PC-9 (cell line): ENCODE measurements around the gene BCAS3. TPM values are rescaled to one million over a fixed set of nuclear protein-coding genes. Genes with fewer than 3 reads are reported as not detected.

Experiments
- BruUV-seq: library from RNA; stranded (reverse); fragments of 400-500 nt; replicated peaks from 2 replicates; lab custom pipeline; 2021; lab: Mats Ljungman, UMichigan
- CTCF ChIA-PET: fragments of 300-600 bp; sonication (Branson Sonifier 250); formaldehyde crosslinking; loops from one replicate; lab custom pipeline; 2022; ENCODE audit warnings: antibody characterized with exemption; lab: Charles Lee
- POLR2A ChIA-PET: fragments of 300-600 bp; sonication (Branson Sonifier 250); formaldehyde crosslinking; loops from one replicate; lab custom pipeline; 2022; ENCODE audit warnings: antibody characterized with exemption; ENCODE audit not compliant: unreplicated experiment; lab: Charles Lee
- DNase-seq, 2 experiments: peaks; one replicate each; pipeline versions ENCODE4 v3.0.0 to v3.0.0-alpha.2; 2015 to 2022; ENCODE audit warnings: mixed read lengths in 1 of 2
- H2AFZ ChIP-seq: fragments of 200-600 bp; sonication (generic); 2 replicates; pipeline ENCODE4 v1.8.1; 2017; ENCODE audit warnings: antibody characterized with exemption
- H3F3A ChIP-seq: fragments of 200-600 bp; sonication (generic); 2 replicates; pipeline ENCODE4 v1.8.1; 2017; ENCODE audit warnings: antibody characterized with exemption, mild to moderate bottlenecking, low read depth; ENCODE audit not compliant: insufficient read depth
- H3K27ac ChIP-seq: fragments of 200-600 bp; sonication (generic); 2 replicates; pipeline ENCODE4 v1.6.1; 2016; ENCODE audit warnings: mixed run types
- H3K27me3 ChIP-seq: fragments of 200-600 bp; sonication (generic); 2 replicates; pipeline ENCODE4 v1.6.1; 2016; ENCODE audit warnings: low read depth, mixed run types; ENCODE audit not compliant: insufficient read depth
- H3K36me3 ChIP-seq: fragments of 200-600 bp; sonication (generic); 2 replicates; pipeline ENCODE4 v1.6.1; 2016; ENCODE audit warnings: low read depth, mixed run types
- H3K4me1 ChIP-seq: fragments of 200-600 bp; sonication (generic); replicated peaks from 2 replicates; pipeline ENCODE4 v1.6.1; 2016; ENCODE audit warnings: mixed run types; ENCODE audit not compliant: insufficient read depth
- H3K4me2 ChIP-seq: fragments of 200-600 bp; sonication (generic); 2 replicates; pipeline ENCODE4 v1.6.1; 2017; ENCODE audit warnings: mixed run types
- H3K4me3 ChIP-seq: fragments of 200-600 bp; sonication (generic); 2 replicates; pipeline ENCODE4 v1.6.1; 2016; ENCODE audit warnings: mixed run types
- H3K79me2 ChIP-seq: fragments of 200-600 bp; sonication (generic); 2 replicates; pipeline ENCODE4 v1.6.1; 2017; ENCODE audit warnings: low read depth, mixed run types
- H3K9me2 ChIP-seq: fragments of 200-600 bp; sonication (generic); 2 replicates; pipeline ENCODE4 v1.8.1; 2017; ENCODE audit warnings: mild to moderate bottlenecking; ENCODE audit not compliant: insufficient read depth
- H3K9me3 ChIP-seq: fragments of 200-600 bp; sonication (generic); 2 replicates; pipeline ENCODE4 v1.8.1; 2016; ENCODE audit warnings: low read depth; ENCODE audit not compliant: insufficient read depth
- H4K20me1 ChIP-seq: fragments of 200-600 bp; sonication (generic); 2 replicates; pipeline ENCODE4 v1.8.1; 2017; ENCODE audit not compliant: insufficient read depth
- CTCF ChIP-seq: fragments of 200-600 bp; sonication (generic); conservative IDR thresholded peaks from 2 replicates; pipeline ENCODE4 v1.6.1; 2017; ENCODE audit warnings: mixed run types, antibody characterized with exemption, mild to moderate bottlenecking, moderate library complexity
- EZH2 ChIP-seq: fragments of 200-600 bp; sonication (generic); IDR thresholded peaks from 2 replicates; pipeline ENCODE4 v1.8.0; 2017; ENCODE audit warnings: antibody characterized with exemption, low read depth
- intact Hi-C: fragments of 100-400 bp; cut with micrococcal nuclease; formaldehyde crosslinking; loops from one replicate; pipeline ENCODE4 v1.10.0; 2022; ENCODE audit not compliant: unreplicated experiment
- total RNA-seq: library from RNA; stranded (reverse); gene quantifications from 2 replicates; pipeline ENCODE4 v1.2.3, GENCODE V29; 2021

Gene BCAS3
- total RNA-seq, 1 experiment from 2014 or later, result 26.0 TPM

DNA sequence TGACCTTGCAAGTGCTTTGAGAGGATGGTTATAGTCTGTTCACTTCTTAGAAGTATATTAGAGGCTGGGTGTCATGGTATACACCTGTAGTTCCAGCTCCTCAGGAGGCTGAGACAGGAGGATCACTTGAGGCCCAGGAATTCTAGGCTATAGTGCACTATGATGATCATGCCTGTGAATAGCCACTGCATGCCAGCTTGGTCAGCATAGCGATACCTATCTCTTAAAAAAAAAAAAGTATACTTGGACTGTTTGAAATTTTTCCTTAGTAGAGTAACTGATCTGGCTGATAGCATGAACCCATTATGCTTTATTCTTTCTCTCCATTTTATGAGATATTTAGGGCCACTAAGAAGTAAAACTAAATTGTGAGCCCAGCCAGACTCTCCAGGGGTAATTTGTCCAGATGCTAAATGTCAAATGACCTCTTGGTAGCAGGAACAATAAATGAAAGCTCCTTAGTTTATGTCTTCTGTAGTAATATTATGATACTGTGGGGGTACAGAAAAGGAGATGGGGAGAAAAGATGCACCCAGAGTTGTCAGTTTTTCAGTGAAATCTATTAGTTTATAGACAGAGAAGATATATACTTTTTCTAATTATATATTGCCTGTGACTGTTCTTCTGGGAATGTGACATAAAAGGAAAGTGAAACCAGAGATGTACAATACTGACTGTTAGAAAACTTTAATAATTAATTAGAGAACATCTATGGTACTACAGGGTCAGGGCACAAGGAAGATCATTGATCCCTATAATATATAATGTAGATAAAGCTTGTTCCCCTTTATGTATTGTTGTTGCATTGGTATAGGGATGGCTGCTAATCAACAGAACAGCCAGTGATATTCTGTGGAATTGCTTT is 386.7 kb downstream of the BCAS3 start:
- Histone ChIP-seq H3F3A (no peaks in the 10 kb centered on the region), H3K9me2 (no peaks in the 10 kb centered on the region), H3K4me2 (no peak overlapping the region), H3K9me3 (no peaks in the 10 kb centered on the region), H3K79me2 (no peaks in the 10 kb centered on the region), H3K36me3 (no peaks in the 10 kb centered on the region), H3K27me3 (no peaks in the 10 kb centered on the region), H3K4me3 (no peak overlapping the region), H3K27ac (no peak overlapping the region), H4K20me1 (no peaks in the 10 kb centered on the region), H2AFZ (no peak overlapping the region), H3K4me1 (0 out of 2 replicates have a peak, but pooled peaks cover 4% of the 10 kb centered on the region)
- no peak for TF ChIP-seq CTCF
- no peak for TF ChIP-seq EZH2
- no TSS peak for BruUV-seq
- CTCF ChIA-PET, result no interaction called here
- no peak for DNase-seq
- POLR2A ChIA-PET, result no interaction called here
- intact Hi-C loops, result no loop called here

- intact Hi-C loops, result no loop called here
- Histone ChIP-seq H4K20me1 (no peaks in the 10 kb centered on the region), H3K27me3 (no peaks in the 10 kb centered on the region), H3K27ac (no peak overlapping the region), H3K9me2 (no peaks in the 10 kb centered on the region), H3K4me2 (no peak overlapping the region), H3K4me1 (0 out of 2 replicates have a peak, but pooled peaks cover 4% of the 10 kb centered on the region), H3K79me2 (no peaks in the 10 kb centered on the region), H3K4me3 (no peak overlapping the region), H2AFZ (no peak overlapping the region), H3K36me3 (no peaks in the 10 kb centered on the region), H3F3A (no peaks in the 10 kb centered on the region), H3K9me3 (no peaks in the 10 kb centered on the region)
- no peak for DNase-seq
- no TSS peak for BruUV-seq
- POLR2A ChIA-PET, result no interaction called here
- CTCF ChIA-PET, result interaction anchor here (0.6 kb wide), 1 partner anchor 708 kb away, joined by 6 read pairs; no protein-coding TSS in a partner anchor
- TF ChIP-seq EZH2, result no peak
- TF ChIP-seq CTCF, result no peak
Measured at GRCh38 chr17:61065263-61065773, 387.7 kb downstream of the BCAS3 start.

GRCh38 chr17:61066062-61066461 is 388.4 kb downstream of the BCAS3 start:
- Histone ChIP-seq H3K9me2 (no peaks in the 10 kb centered on the region), H3K4me1 (0 out of 2 replicates have a peak, but pooled peaks cover 4% of the 10 kb centered on the region), H3K4me3 (no peak overlapping the region), H4K20me1 (no peaks in the 10 kb centered on the region), H3F3A (no peaks in the 10 kb centered on the region), H3K27me3 (no peaks in the 10 kb centered on the region), H3K36me3 (no peaks in the 10 kb centered on the region), H3K4me2 (no peak overlapping the region), H3K27ac (no peak overlapping the region), H2AFZ (no peak overlapping the region), H3K9me3 (no peaks in the 10 kb centered on the region), H3K79me2 (no peaks in the 10 kb centered on the region)
- DNase-seq, result no peak
- no peak for TF ChIP-seq EZH2
- no peak for TF ChIP-seq CTCF
- ChIA-PET POLR2A (interaction anchor here (0.7 kb wide), 1 partner anchor 51 kb away, joined by 5 read pairs; no protein-coding TSS in a partner anchor), CTCF (interaction anchor here (0.6 kb wide), 1 partner anchor 709 kb away, joined by 6 read pairs; no protein-coding TSS in a partner anchor)
- BruUV-seq, result no TSS peak
- intact Hi-C loops, result no loop called here
